Fibroblast of lung (primary cell): Measurements from ENCODE around the gene BBS9. TPM values are rescaled to one million over a fixed set of nuclear protein-coding genes. Genes with fewer than 3 reads are reported as not detected.

Source experiments
- DNase-seq, 2 donors: peaks; one replicate each; pipeline versions ENCODE4 v3.0.0 to v3.0.0-alpha.2; 2010; ENCODE audit warnings: low read depth in 2 of 2
- H2AFZ ChIP-seq: 2 replicates; pipeline ENCODE4 v1.5.1; 2012; ENCODE audit warnings: low read length, control low read depth, inconsistent platforms
- H3K27ac ChIP-seq: 2 replicates; pipeline ENCODE4 v1.5.1; 2011; ENCODE audit warnings: low read length, control low read depth; ENCODE audit not compliant: insufficient read depth
- H3K27me3 ChIP-seq: 2 replicates; pipeline ENCODE4 v1.5.1; 2011; ENCODE audit warnings: mild to moderate bottlenecking, low read length; ENCODE audit not compliant: control insufficient read depth, insufficient read depth
- H3K36me3 ChIP-seq: 2 replicates; pipeline ENCODE4 v1.5.1; 2011; ENCODE audit warnings: low read length; ENCODE audit not compliant: control insufficient read depth, insufficient read depth
- H3K4me1 ChIP-seq: 2 replicates; pipeline ENCODE4 v1.5.1; 2011; ENCODE audit warnings: low read length; ENCODE audit not compliant: control insufficient read depth, insufficient read depth; ENCODE audit errors: extremely low read depth
- H3K4me2 ChIP-seq: 2 replicates; pipeline ENCODE4 v1.5.1; 2011; ENCODE audit warnings: low read length, control low read depth; ENCODE audit not compliant: insufficient read depth; ENCODE audit errors: extremely low read depth
- H3K4me3 ChIP-seq, 4 experiments: fragments of 200-600 bp in 1 of 4; sonication (generic) in 1 of 4; replicated peaks in 1 of 4; 2 replicates each; pipeline ENCODE4 v1.5.1; 2011 to 2016; ENCODE audit warnings: low read length in 4 of 4, low read depth in 3 of 4, mild to moderate bottlenecking in 3 of 4, control low read depth in 2 of 4, inconsistent platforms in 1 of 4, mixed read lengths in 1 of 4; ENCODE audit not compliant: insufficient read depth in 1 of 4; ENCODE audit errors: control extremely low read depth in 1 of 4
- H3K79me2 ChIP-seq: 2 replicates; pipeline ENCODE4 v1.5.1; 2012; ENCODE audit warnings: mild to moderate bottlenecking, low read length, inconsistent platforms; ENCODE audit not compliant: control insufficient read depth, insufficient read depth
- H3K9ac ChIP-seq: 2 replicates; pipeline ENCODE4 v1.5.1; 2011; ENCODE audit warnings: mild to moderate bottlenecking, low read length, control low read depth; ENCODE audit not compliant: insufficient read depth
- H3K9me3 ChIP-seq: 2 replicates; pipeline ENCODE4 v1.5.1; 2012; ENCODE audit warnings: low read depth, low read length; ENCODE audit not compliant: control insufficient read depth, insufficient read depth
- H4K20me1 ChIP-seq: 2 replicates; pipeline ENCODE4 v1.5.1; 2011; ENCODE audit warnings: low read length; ENCODE audit not compliant: control insufficient read depth, insufficient read depth; ENCODE audit errors: extremely low read depth
- EZH2 ChIP-seq: IDR thresholded peaks from 2 replicates; pipeline ENCODE4 v1.5.1; 2012; ENCODE audit warnings: low read length, control low read depth, mild to moderate bottlenecking; ENCODE audit errors: missing control alignments
- polyA plus RNA-seq, 2 donors: library from polyadenylated mRNA; depleted of rRNA in 1 of 2; stranded (reverse) in 1 of 2; unstranded in 1 of 2; fragments of >200 nt; gene quantifications; 2 replicates each; pipeline ENCODE4 v1.2.1, GENCODE V29; 2011 to 2012; ENCODE audit warnings: missing spikeins in 1 of 2
- total RNA-seq: library from RNA; depleted of rRNA; stranded (reverse); fragments of >200 nt; gene quantifications from 2 replicates; pipeline ENCODE4 v1.2.1, GENCODE V29; 2014
- TF ChIP-seq, protein P1 (sequence below), 2 donors: IDR thresholded peaks in 1 of 2; conservative IDR thresholded peaks in 1 of 2; 1 replicate in 1 of 2; 2 replicates in 1 of 2; pipeline ENCODE4 v1.5.1; 2011 to 2012; ENCODE audit warnings: low read length in 2 of 2, control low read depth in 1 of 2, inconsistent platforms in 1 of 2, low read depth in 1 of 2, mild to moderate bottlenecking in 1 of 2

Gene BBS9
- total and polyA plus RNA-seq, 2 donors (not counting 1 experiment from before 2014, with no cell fraction given) = 19.1 to 26.9 TPM

GRCh38 chr7:33632322-33632721 is 503.0 kb downstream of the BBS9 start:
- TF ChIP-seq, protein P1, sequence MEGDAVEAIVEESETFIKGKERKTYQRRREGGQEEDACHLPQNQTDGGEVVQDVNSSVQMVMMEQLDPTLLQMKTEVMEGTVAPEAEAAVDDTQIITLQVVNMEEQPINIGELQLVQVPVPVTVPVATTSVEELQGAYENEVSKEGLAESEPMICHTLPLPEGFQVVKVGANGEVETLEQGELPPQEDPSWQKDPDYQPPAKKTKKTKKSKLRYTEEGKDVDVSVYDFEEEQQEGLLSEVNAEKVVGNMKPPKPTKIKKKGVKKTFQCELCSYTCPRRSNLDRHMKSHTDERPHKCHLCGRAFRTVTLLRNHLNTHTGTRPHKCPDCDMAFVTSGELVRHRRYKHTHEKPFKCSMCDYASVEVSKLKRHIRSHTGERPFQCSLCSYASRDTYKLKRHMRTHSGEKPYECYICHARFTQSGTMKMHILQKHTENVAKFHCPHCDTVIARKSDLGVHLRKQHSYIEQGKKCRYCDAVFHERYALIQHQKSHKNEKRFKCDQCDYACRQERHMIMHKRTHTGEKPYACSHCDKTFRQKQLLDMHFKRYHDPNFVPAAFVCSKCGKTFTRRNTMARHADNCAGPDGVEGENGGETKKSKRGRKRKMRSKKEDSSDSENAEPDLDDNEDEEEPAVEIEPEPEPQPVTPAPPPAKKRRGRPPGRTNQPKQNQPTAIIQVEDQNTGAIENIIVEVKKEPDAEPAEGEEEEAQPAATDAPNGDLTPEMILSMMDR (conservative IDR thresholded peaks at IDR 0.05 in 1 of 2, IDR thresholded peaks at IDR 0.05 in 1 of 2; ENCODE audit: low read depth in 1 of 2, low read length in 2 of 2) = no peak
- TF ChIP-seq EZH2 = no peak
- Histone ChIP-seq H3K4me1 (no peaks in the 10 kb centered on the region), H3K36me3 (no peaks in the 10 kb centered on the region), H3K27me3 (no peaks in the 10 kb centered on the region), H3K4me3 (no peak overlapping the region), H4K20me1 (no peaks in the 10 kb centered on the region), H3K4me2 (no peak overlapping the region), H3K27ac (no peak overlapping the region), H3K9ac (no peak overlapping the region), H3K79me2 (no peaks in the 10 kb centered on the region), H3K9me3 (no peaks in the 10 kb centered on the region), H2AFZ (no peak overlapping the region)
- DNase-seq = no peak

- Histone ChIP-seq H3K79me2 (no peaks in the 10 kb centered on the region), H3K36me3 (no peaks in the 10 kb centered on the region), H3K4me3 (no peak overlapping the region), H3K27me3 (no peaks in the 10 kb centered on the region), H3K9ac (no peak overlapping the region), H2AFZ (no peak overlapping the region), H3K4me1 (no peaks in the 10 kb centered on the region), H3K9me3 (no peaks in the 10 kb centered on the region), H3K27ac (no peak overlapping the region), H4K20me1 (no peaks in the 10 kb centered on the region), H3K4me2 (no peak overlapping the region)
- no peak for DNase-seq
- TF ChIP-seq, protein P1 (conservative IDR thresholded peaks at IDR 0.05 in 1 of 2, IDR thresholded peaks at IDR 0.05 in 1 of 2; ENCODE audit: low read depth in 1 of 2, low read length in 2 of 2) = no peak
- no peak for TF ChIP-seq EZH2
Observed at GRCh38 chr7:33632840-33633525, 503.6 kb downstream of the BBS9 start.

- H2AFZ ChIP-seq = no peak overlapping the region
- no peaks in the 10 kb centered on the region for H3K27me3 ChIP-seq
- no peak for DNase-seq
- H3K36me3 ChIP-seq = no peaks in the 10 kb centered on the region
- H3K9ac ChIP-seq = no peak overlapping the region
- H3K4me3 ChIP-seq = no peak overlapping the region
- H3K4me2 ChIP-seq = no peak overlapping the region
- no peak for TF ChIP-seq EZH2
- TF ChIP-seq, protein P1 (conservative IDR thresholded peaks at IDR 0.05 in 1 of 2, IDR thresholded peaks at IDR 0.05 in 1 of 2; ENCODE audit: low read depth in 1 of 2, low read length in 2 of 2) = no peak
- H4K20me1 ChIP-seq = no peaks in the 10 kb centered on the region
- no peak overlapping the region for H3K27ac ChIP-seq
- H3K79me2 ChIP-seq = no peaks in the 10 kb centered on the region
- H3K4me1 ChIP-seq = no peaks in the 10 kb centered on the region
- H3K9me3 ChIP-seq = no peaks in the 10 kb centered on the region
Observed at GRCh38 chr7:33634606-33635005, 505.2 kb downstream of the BBS9 start.
